Astrocyte of the hippocampus (primary cell): ENCODE data around the gene BAG1.

Source experiments
- DNase-seq: peaks from one replicate; pipeline ENCODE4 v3.0.0; 2011; ENCODE audit warnings: low read depth, low spot score

Gene BAG1

DNA sequence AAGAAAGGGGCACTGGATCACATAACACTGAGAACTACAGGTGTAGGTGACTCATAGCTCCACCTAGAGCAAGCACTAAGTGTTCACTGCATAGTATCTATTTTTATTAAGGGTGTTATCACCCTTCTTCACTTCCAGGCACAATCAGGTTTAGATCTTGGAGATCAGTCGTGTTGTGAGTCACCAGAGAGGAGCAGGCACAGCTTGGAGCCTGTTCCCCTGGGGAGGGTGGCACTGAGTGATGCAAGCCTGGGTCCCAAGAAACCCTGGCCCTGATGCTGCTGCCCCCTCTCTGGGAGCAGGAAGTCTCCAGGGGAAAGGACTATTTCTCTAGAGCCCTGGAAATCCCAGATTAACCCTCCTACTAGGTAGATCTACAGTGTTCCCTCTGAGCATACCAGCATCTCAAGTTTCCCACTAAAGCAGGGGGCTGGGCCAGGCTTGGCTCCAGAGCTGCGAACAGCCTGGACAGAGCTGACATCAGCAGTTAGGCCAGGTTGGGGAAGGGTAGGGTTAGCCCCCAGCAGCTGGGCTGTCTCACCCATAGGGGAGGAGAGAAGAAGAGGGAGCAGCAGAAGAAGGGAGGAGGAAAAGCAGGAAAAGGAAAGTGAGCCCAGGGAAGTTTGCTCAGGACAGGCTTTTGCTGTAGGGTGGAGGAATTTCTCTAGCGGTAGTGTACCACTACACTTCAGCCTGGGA lies 52.7 kb downstream of the BAG1 start:
- DNase-seq, result no peak

- no peak for DNase-seq
These were observed 54.3 kb downstream of the BAG1 start for GRCh38 chr9:33210006-33210715.

DNA sequence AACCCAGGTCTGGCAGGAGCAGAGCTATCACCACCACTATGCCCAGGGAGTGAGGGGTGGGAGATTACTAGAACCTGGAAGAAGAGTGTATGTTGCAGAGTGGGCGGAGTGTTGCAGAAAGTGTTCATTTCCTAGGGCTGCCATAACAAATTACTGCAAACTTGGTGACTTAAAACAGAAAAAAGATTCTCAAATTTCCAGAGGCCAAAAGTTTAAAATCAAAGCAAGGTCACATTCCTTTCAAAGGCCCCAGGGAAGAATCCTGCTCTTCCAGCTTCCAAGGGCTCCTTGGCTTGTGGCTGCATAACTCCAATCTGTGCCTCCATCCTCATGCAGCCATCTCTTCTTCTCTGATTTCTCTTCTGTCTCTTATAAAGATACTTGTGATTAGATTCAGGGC lies 55.1 kb downstream of the BAG1 start:
- DNase-seq, result no peak

- DNase-seq, result peak; percentile 51
These were observed 61.8 kb downstream of the BAG1 start for GRCh38 chr9:33202552-33203201.
